CD14-positive monocyte (primary cell): ENCODE results near the gene CCDC182. TPM values are rescaled to one million over a fixed set of nuclear protein-coding genes. Genes with fewer than 3 reads are reported as not detected.

Source experiments
- DNase-seq, 3 donors: peaks; one replicate each; pipeline ENCODE4 v3.0.0-alpha.2; 2011 to 2022
- H2AFZ ChIP-seq: 2 replicates; pipeline ENCODE4 v1.6.0; 2012; ENCODE audit warnings: mild to moderate bottlenecking, low read depth, low read length, inconsistent platforms; ENCODE audit not compliant: insufficient read depth, poor library complexity, severe bottlenecking
- H3K27ac ChIP-seq, 2 donors: 1 replicate in 1 of 2; 2 replicates in 1 of 2; pipeline ENCODE4 v1.5.1; 2012 to 2013; ENCODE audit warnings: low read length in 2 of 2, control low read depth in 1 of 2, inconsistent platforms in 1 of 2, low read depth in 1 of 2, mild to moderate bottlenecking in 1 of 2
- H3K27me3 ChIP-seq, 2 donors: one replicate each; pipeline versions ENCODE4 v1.6.0 to v1.6.1; 2011 to 2013; ENCODE audit warnings: low read length in 2 of 2; ENCODE audit not compliant: control insufficient read depth in 2 of 2, insufficient read depth in 2 of 2
- H3K36me3 ChIP-seq, 2 donors: replicated peaks in 1 of 2; 1 replicate in 1 of 2; 2 replicates in 1 of 2; pipeline versions ENCODE4 v1.5.1 to v1.6.1; 2012 to 2013; ENCODE audit warnings: low read length in 2 of 2, control low read depth in 1 of 2, inconsistent platforms in 1 of 2, mild to moderate bottlenecking in 1 of 2; ENCODE audit not compliant: insufficient read depth in 2 of 2, control insufficient read depth in 1 of 2
- H3K4me1 ChIP-seq, 2 donors: 1 replicate in 1 of 2; 2 replicates in 1 of 2; pipeline versions ENCODE4 v1.5.1 to v1.6.1; 2012 to 2013; ENCODE audit warnings: low read length in 2 of 2, control low read depth in 1 of 2, inconsistent platforms in 1 of 2, mild to moderate bottlenecking in 1 of 2, moderate library complexity in 1 of 2; ENCODE audit not compliant: insufficient read depth in 2 of 2, control insufficient read depth in 1 of 2
- H3K4me2 ChIP-seq: replicated peaks from 2 replicates; pipeline ENCODE3; 2012; ENCODE audit warnings: low read length, moderate library complexity, mild to moderate bottlenecking; ENCODE audit not compliant: poor library complexity, severe bottlenecking; ENCODE audit errors: extremely low read depth
- H3K4me3 ChIP-seq, 3 experiments: fragments of 200-600 bp in 1 of 3; sonication (generic) in 1 of 3; replicated peaks in 1 of 3; 1 replicate in 2 of 3; 2 replicates in 1 of 3; pipeline ENCODE4 v1.5.1; 2011 to 2013; ENCODE audit warnings: low read length in 3 of 3, mild to moderate bottlenecking in 3 of 3, control low read depth in 2 of 3, low read depth in 2 of 3, inconsistent platforms in 1 of 3, moderate library complexity in 1 of 3
- H3K79me2 ChIP-seq: 2 replicates; pipeline ENCODE4 v1.6.0; 2012; ENCODE audit warnings: mild to moderate bottlenecking, control low read depth, inconsistent platforms, low read length, moderate library complexity; ENCODE audit not compliant: insufficient read depth
- H3K9ac ChIP-seq: 2 replicates; pipeline ENCODE4 v1.6.0; 2017; ENCODE audit warnings: low read length, mild to moderate bottlenecking; ENCODE audit not compliant: insufficient read depth, poor library complexity, severe bottlenecking
- H3K9me3 ChIP-seq, 2 donors: replicated peaks in 1 of 2; 1 replicate in 1 of 2; 2 replicates in 1 of 2; pipeline versions ENCODE4 v1.5.1 to v1.6.1; 2012 to 2013; ENCODE audit warnings: low read length in 2 of 2, control low read depth in 1 of 2; ENCODE audit not compliant: control insufficient read depth in 1 of 2, insufficient read depth in 1 of 2
- H4K20me1 ChIP-seq: 2 replicates; pipeline ENCODE4 v1.6.0; 2012; ENCODE audit warnings: mild to moderate bottlenecking, low read length, control low read depth, moderate library complexity; ENCODE audit not compliant: insufficient read depth
- H3K27ac Mint-ChIP-seq, 7 donors: one replicate each; pipeline ENCODE4 v1.8.0; 2020; ENCODE audit warnings: mild to moderate bottlenecking in 7 of 7, mixed read lengths in 7 of 7, moderate library complexity in 6 of 7, inconsistent platforms in 2 of 7
- H3K27me3 Mint-ChIP-seq, 3 donors: one replicate each; pipeline ENCODE4 v1.8.0; 2021 to 2022; ENCODE audit warnings: low read depth in 3 of 3, mild to moderate bottlenecking in 3 of 3, mixed read lengths in 3 of 3, moderate library complexity in 3 of 3, inconsistent platforms in 1 of 3
- H3K36me3 Mint-ChIP-seq, 2 donors: one replicate each; pipeline ENCODE4 v1.8.0; 2020; ENCODE audit warnings: mixed read lengths in 2 of 2, inconsistent platforms in 1 of 2, mild to moderate bottlenecking in 1 of 2
- H3K4me1 Mint-ChIP-seq: one replicate; pipeline ENCODE4 v1.8.0; 2020; ENCODE audit warnings: mild to moderate bottlenecking, mixed read lengths
- H3K4me3 Mint-ChIP-seq, 2 donors: one replicate each; pipeline ENCODE4 v1.8.0; 2020; ENCODE audit warnings: mild to moderate bottlenecking in 2 of 2, mixed read lengths in 2 of 2, moderate library complexity in 1 of 2
- H3K9me3 Mint-ChIP-seq, 7 donors: one replicate each; pipeline ENCODE4 v1.8.0; 2020 to 2022; ENCODE audit warnings: mixed read lengths in 7 of 7, mild to moderate bottlenecking in 6 of 7, moderate library complexity in 6 of 7, inconsistent platforms in 2 of 7
- CTCF ChIP-seq: fragments of 200-600 bp; IDR thresholded peaks from one replicate; pipeline ENCODE4 v1.8.0; 2022; ENCODE audit warnings: antibody characterized with exemption, mild to moderate bottlenecking
- WGBS: methylation state at CpG from one replicate; pipeline ENCODE4 v1.1.5; 2013; ENCODE audit warnings: missing lambda C conversion rate; ENCODE audit not compliant: insufficient coverage; 5-methylcytosine and 5-hydroxymethylcytosine counted together
- intact Hi-C, 2 donors: fragments of 100-400 bp; cut with micrococcal nuclease; formaldehyde crosslinking; loops; one replicate each; pipeline versions ENCODE4 v1.15.0 to v1.15.1; 2023
- polyA plus RNA-seq, 3 donors: library from polyadenylated mRNA; depleted of rRNA in 1 of 3; unstranded in 2 of 3; stranded (reverse) in 1 of 3; fragments of 300-500 nt in 2 of 3; fragments of >200 nt in 1 of 3; fragmentation: Illumina TruSeq in 2 of 3; gene quantifications; 1 replicate in 2 of 3; 2 replicates in 1 of 3; pipeline ENCODE4 v1.2.3, GENCODE V29; 2012 to 2021

Gene CCDC182
- polyA plus RNA-seq, 3 donors: not detected

- H3K9me3 ChIP-seq: no peaks in the 10 kb centered on the region
- H3K4me1 Mint-ChIP-seq: peaks cover 5% of the 10 kb centered on the region
- no peak for TF ChIP-seq CTCF
- H3K27ac Mint-ChIP-seq: peak overlapping the region in 1 of 7 donors; percentile 23
- no peaks in the 10 kb centered on the region for H3K36me3 Mint-ChIP-seq
- peak overlapping the region; percentile 15 for H2AFZ ChIP-seq
- WGBS: 50% methylated on average over 4 of the region's 11 CpGs
- H3K27me3 ChIP-seq: no peaks in the 10 kb centered on the region
- H3K9me3 Mint-ChIP-seq: no peaks in the 10 kb centered on the region
- H3K27me3 Mint-ChIP-seq: peaks cover 2 to 17% (median 9%) of the 10 kb centered on the region in 3 donors
- DNase-seq: no peak
- intact Hi-C loops: loop anchor here in 1 of 2 donors (5.0 kb wide), 1 partner anchor 654 kb away; no protein-coding TSS in a partner anchor
- no peak overlapping the region for H3K4me3 ChIP-seq
- H3K9ac ChIP-seq: no peak overlapping the region
- peaks cover 10 to 15% of the 10 kb centered on the region in 2 donors for H3K4me1 ChIP-seq
- H3K79me2 ChIP-seq: no peaks in the 10 kb centered on the region
- no peak overlapping the region for H3K27ac ChIP-seq
- no peaks in the 10 kb centered on the region for H4K20me1 ChIP-seq
- H3K4me3 Mint-ChIP-seq: no peak overlapping the region
- no peak overlapping the region for H3K4me2 ChIP-seq
- no peaks in the 10 kb centered on the region for H3K36me3 ChIP-seq
Measured at GRCh38 chr17:57781386-57782061, 36.4 kb upstream of the CCDC182 start.

GRCh38 chr17:57779706-57780105, 34.6 kb upstream of the CCDC182 start:
- H3K79me2 ChIP-seq: no peaks in the 10 kb centered on the region
- peaks cover 5% of the 10 kb centered on the region for H3K4me1 Mint-ChIP-seq
- no peaks in the 10 kb centered on the region for H3K36me3 ChIP-seq
- H3K9ac ChIP-seq: no peak overlapping the region
- no peak for DNase-seq
- peaks cover 4 to 18% (median 7%) of the 10 kb centered on the region in 3 donors for H3K27me3 Mint-ChIP-seq
- peak overlapping the region; percentile 43 for H2AFZ ChIP-seq
- H3K4me1 ChIP-seq: peaks cover 10 to 15% of the 10 kb centered on the region in 2 donors
- no CpG with 5 or more reads among the region's 2 CpGs for WGBS
- no peak overlapping the region for H3K4me2 ChIP-seq
- no peak overlapping the region for H3K27ac Mint-ChIP-seq
- H4K20me1 ChIP-seq: no peaks in the 10 kb centered on the region
- intact Hi-C loops: loop anchor here in 1 of 2 donors (5.0 kb wide), 1 partner anchor 652 kb away; no protein-coding TSS in a partner anchor
- H3K9me3 ChIP-seq: no peaks in the 10 kb centered on the region
- H3K27ac ChIP-seq: no peak overlapping the region
- TF ChIP-seq CTCF: no peak
- no peaks in the 10 kb centered on the region for H3K36me3 Mint-ChIP-seq
- no peaks in the 10 kb centered on the region for H3K9me3 Mint-ChIP-seq
- no peak overlapping the region for H3K4me3 Mint-ChIP-seq
- no peaks in the 10 kb centered on the region for H3K27me3 ChIP-seq
- no peak overlapping the region for H3K4me3 ChIP-seq
